HS-27A (cell line): ENCODE data around the gene MYCN.

Experiments
- DNase-seq: peaks from one replicate; pipeline ENCODE4 v3.0.0-alpha.2; 2012; ENCODE audit warnings: low read depth, missing footprints

MYCN gene

GRCh38 chr2:15931319-15931890, 8.9 kb upstream of the MYCN start:
- no peak for DNase-seq

- DNase-seq: no peak
Measured at GRCh38 chr2:15931950-15932349, 8.4 kb upstream of the MYCN start.

- no peak for DNase-seq
Measured at GRCh38 chr2:15932394-15933183, 7.8 kb upstream of the MYCN start.

GRCh38 chr2:15933184-15933845, 7.0 kb upstream of the MYCN start:
- DNase-seq: no peak

- DNase-seq: no peak
Measured at GRCh38 chr2:15934291-15934945, 5.9 kb upstream of the MYCN start.

- no peak for DNase-seq
Measured at GRCh38 chr2:15935189-15935588, 5.2 kb upstream of the MYCN start.

GRCh38 chr2:15935675-15936074, 4.7 kb upstream of the MYCN start:
- DNase-seq: no peak

GRCh38 chr2:15936277-15937104, 3.9 kb upstream of the MYCN start:
- DNase-seq: no peak

GRCh38 chr2:15937105-15937881, 3.1 kb upstream of the MYCN start:
- no peak for DNase-seq

- DNase-seq: no peak
Measured at GRCh38 chr2:15937882-15938802, 2.2 kb upstream of the MYCN start.

- DNase-seq: no peak
Measured at GRCh38 chr2:15938803-15939555, 1.4 kb upstream of the MYCN start.

GRCh38 chr2:15939556-15939853, 845 bp upstream of the MYCN start:
- DNase-seq: no peak

GRCh38 chr2:15940661-15941480, 521 bp downstream of the MYCN start:
- no peak for DNase-seq

GRCh38 chr2:15941481-15941850, 1.1 kb downstream of the MYCN start:
- no peak for DNase-seq

GRCh38 chr2:15941871-15942710, 1.7 kb downstream of the MYCN start:
- DNase-seq: no peak

- DNase-seq: no peak
Measured at GRCh38 chr2:15942711-15943345, 2.5 kb downstream of the MYCN start.
